BE2C (cell line): Measurements from ENCODE around the gene FHOD3.

ENCODE experiments used
- DNase-seq: peaks from one replicate; pipeline ENCODE4 v3.0.0-alpha.2; 2020
- H3K27me3 ChIP-seq: fragments of 250-450 bp; sonication (Bioruptor Pico); 2 replicates; pipeline ENCODE4 v1.5.1; 2020; ENCODE audit warnings: mild to moderate bottlenecking
- H3K36me3 ChIP-seq: fragments of 250-450 bp; sonication (Bioruptor Pico); 2 replicates; pipeline ENCODE4 v1.5.1; 2020; ENCODE audit warnings: mild to moderate bottlenecking
- H3K4me1 ChIP-seq: fragments of 250-450 bp; sonication (Bioruptor Pico); 2 replicates; pipeline ENCODE4 v1.5.1; 2020
- H3K4me3 ChIP-seq: 2 replicates; pipeline ENCODE4 v1.5.1; 2011; ENCODE audit warnings: low read depth, low read length
- H3K9me3 ChIP-seq: fragments of 250-450 bp; sonication (Bioruptor Pico); 2 replicates; pipeline ENCODE4 v1.5.1; 2020
- CTCF ChIP-seq: IDR thresholded peaks from 2 replicates; pipeline ENCODE4 v1.5.1; 2012; ENCODE audit warnings: mild to moderate bottlenecking, low read depth, low read length

Gene FHOD3

GRCh38 chr18:36454848-36455458, 157.4 kb downstream of the FHOD3 start:
- no peak for TF ChIP-seq CTCF
- H3K9me3 ChIP-seq: no peaks in the 10 kb centered on the region
- H3K27me3 ChIP-seq: no peaks in the 10 kb centered on the region
- no peaks in the 10 kb centered on the region for H3K4me1 ChIP-seq
- no peaks in the 10 kb centered on the region for H3K36me3 ChIP-seq
- DNase-seq: no peak
- no peak overlapping the region for H3K4me3 ChIP-seq

- no peak for DNase-seq
- Histone ChIP-seq H3K9me3 (no peaks in the 10 kb centered on the region), H3K4me1 (no peaks in the 10 kb centered on the region), H3K4me3 (no peak overlapping the region), H3K27me3 (no peaks in the 10 kb centered on the region), H3K36me3 (no peaks in the 10 kb centered on the region)
- peak; percentile 18; the same call in 1 of the 2 replicates for TF ChIP-seq CTCF
Measured at GRCh38 chr18:36455931-36456330, 158.4 kb downstream of the FHOD3 start.

- H3K27me3 ChIP-seq: no peaks in the 10 kb centered on the region
- no peaks in the 10 kb centered on the region for H3K36me3 ChIP-seq
- no peak overlapping the region for H3K4me3 ChIP-seq
- no peaks in the 10 kb centered on the region for H3K9me3 ChIP-seq
- TF ChIP-seq CTCF: no peak
- H3K4me1 ChIP-seq: no peaks in the 10 kb centered on the region
- no peak for DNase-seq
Measured at GRCh38 chr18:36456622-36457021, 159.1 kb downstream of the FHOD3 start.

- H3K4me3 ChIP-seq: no peak overlapping the region
- no peaks in the 10 kb centered on the region for H3K4me1 ChIP-seq
- H3K27me3 ChIP-seq: no peaks in the 10 kb centered on the region
- no peak for DNase-seq
- TF ChIP-seq CTCF: no peak
- H3K9me3 ChIP-seq: no peaks in the 10 kb centered on the region
- H3K36me3 ChIP-seq: no peaks in the 10 kb centered on the region
Measured at GRCh38 chr18:36457683-36458082, 160.2 kb downstream of the FHOD3 start.

- TF ChIP-seq CTCF: no peak
- no peaks in the 10 kb centered on the region for H3K4me1 ChIP-seq
- no peak for DNase-seq
- no peaks in the 10 kb centered on the region for H3K27me3 ChIP-seq
- no peaks in the 10 kb centered on the region for H3K9me3 ChIP-seq
- no peak overlapping the region for H3K4me3 ChIP-seq
- no peaks in the 10 kb centered on the region for H3K36me3 ChIP-seq
Measured at GRCh38 chr18:36458306-36458705, 160.8 kb downstream of the FHOD3 start.

GRCh38 chr18:36459203-36459602, 161.7 kb downstream of the FHOD3 start:
- DNase-seq: no peak
- Histone ChIP-seq H3K4me1 (no peaks in the 10 kb centered on the region), H3K9me3 (no peaks in the 10 kb centered on the region), H3K36me3 (no peaks in the 10 kb centered on the region), H3K27me3 (no peaks in the 10 kb centered on the region), H3K4me3 (no peak overlapping the region)
- TF ChIP-seq CTCF: no peak
